Skeletal muscle cell (primary cell): Measurements from ENCODE around the gene ABHD13.

Experiments
- DNase-seq: peaks from one replicate; pipeline ENCODE4 v3.0.0-alpha.2; 2010; ENCODE audit warnings: low read depth
- H3K4me3 ChIP-seq: 2 replicates; pipeline ENCODE4 v1.5.1; 2011; ENCODE audit warnings: low read depth, mild to moderate bottlenecking, control low read depth, low read length, moderate library complexity

Gene ABHD13

GRCh38 chr13:108218044-108218974 is at the start of gene ABHD13:
Gene ABHD13 (plus strand): TSS chr13:108218392. CDS start chr13:108229219, 10,827 bp downstream.
- peak; percentile 60 for DNase-seq

GRCh38 chr13:108168929-108169328 is 49.3 kb upstream of the ABHD13 start:
- DNase-seq = no peak
- no peak overlapping the region for H3K4me3 ChIP-seq

More at GRCh38 chr13:108218044-108218974, at the start of gene ABHD13:
- peak within 1 kb of the TSS; percentile 86 for H3K4me3 ChIP-seq

- no peak for DNase-seq
- H3K4me3 ChIP-seq = no peak overlapping the region
These were observed 41.4 kb upstream of the ABHD13 start for GRCh38 chr13:108176685-108177274.

- no peak overlapping the region for H3K4me3 ChIP-seq
- DNase-seq = no peak
These were observed 40.1 kb upstream of the ABHD13 start for GRCh38 chr13:108178078-108178477.

- no peak for DNase-seq
- H3K4me3 ChIP-seq = no peak overlapping the region
These were observed 35.5 kb upstream of the ABHD13 start for GRCh38 chr13:108182652-108183051.

GRCh38 chr13:108185223-108185622 is 33.0 kb upstream of the ABHD13 start:
- DNase-seq = no peak
- no peak overlapping the region for H3K4me3 ChIP-seq

- H3K4me3 ChIP-seq = no peak overlapping the region
- DNase-seq = no peak
These were observed 29.9 kb upstream of the ABHD13 start for GRCh38 chr13:108188260-108188659.

GRCh38 chr13:108190897-108191296 is 27.3 kb upstream of the ABHD13 start:
- DNase-seq = no peak
- H3K4me3 ChIP-seq = no peak overlapping the region

- DNase-seq = no peak
- no peak overlapping the region for H3K4me3 ChIP-seq
These were observed 24.4 kb upstream of the ABHD13 start for GRCh38 chr13:108193806-108194205.

GRCh38 chr13:108194435-108194936 is 23.7 kb upstream of the ABHD13 start:
- H3K4me3 ChIP-seq = no peak overlapping the region

GRCh38 chr13:108195146-108195545 is 23.0 kb upstream of the ABHD13 start:
- DNase-seq = peak; percentile 29
- H3K4me3 ChIP-seq = no peak overlapping the region

More at GRCh38 chr13:108194435-108194936, 23.7 kb upstream of the ABHD13 start:
- DNase-seq = no peak

- DNase-seq = no peak
- no peak overlapping the region for H3K4me3 ChIP-seq
These were observed 22.3 kb upstream of the ABHD13 start for GRCh38 chr13:108195861-108196260.

GRCh38 chr13:108200781-108201398 is 17.3 kb upstream of the ABHD13 start:
- H3K4me3 ChIP-seq = no peak overlapping the region
- DNase-seq = no peak

- no peak for DNase-seq
- no peak overlapping the region for H3K4me3 ChIP-seq
These were observed 7.6 kb upstream of the ABHD13 start for GRCh38 chr13:108210551-108210950.

GRCh38 chr13:108212886-108213285 is 5.3 kb upstream of the ABHD13 start:
- no peak overlapping the region for H3K4me3 ChIP-seq
- DNase-seq = no peak

GRCh38 chr13:108213946-108214345 is 4.2 kb upstream of the ABHD13 start:
- DNase-seq = no peak
- H3K4me3 ChIP-seq = no peak overlapping the region

GRCh38 chr13:108214441-108215271 is 3.5 kb upstream of the ABHD13 start:
- peak overlapping the region; percentile 50 for H3K4me3 ChIP-seq
- DNase-seq = no peak

GRCh38 chr13:108215436-108215835 is 2.8 kb upstream of the ABHD13 start, which contains the start of gene LIG4:
Gene LIG4 (minus strand): TSS chr13:108215536. CDS start chr13:108211268, 4,268 bp downstream.
- DNase-seq = peak; percentile 76

More at GRCh38 chr13:108215436-108215835, 2.8 kb upstream of the ABHD13 start, which contains the start of gene LIG4:
- H3K4me3 ChIP-seq = peak within 1 kb of the TSS; percentile 50
